ENCODE results near the gene MAP4K4.

- TF ChIP-seq CTCF (IDR thresholded peaks at IDR 0.05): no peak
- TF ChIP-seq POLR2A (IDR thresholded peaks at IDR 0.05): no peak
Observed at GRCh38 chr2:101690547-101691152, 6.9 kb upstream of the MAP4K4 start.

Measured in thyroid gland (tissue), 4 donors.